Caco-2 (cell line): ENCODE measurements around the gene TPM4. TPM values are rescaled to one million over a fixed set of nuclear protein-coding genes. Genes with fewer than 3 reads are reported as not detected.

Source experiments
- BruUV-seq: library from RNA; stranded (reverse); fragments of 400-500 nt; replicated peaks from 2 replicates; lab custom pipeline; 2021; lab: Mats Ljungman, UMichigan
- CTCF ChIA-PET: fragments of 300-600 bp; sonication (Branson Sonifier 250); formaldehyde crosslinking; loops from one replicate; lab custom pipeline; 2022; ENCODE audit warnings: antibody characterized with exemption; lab: Charles Lee
- POLR2A ChIA-PET: fragments of 300-600 bp; sonication (Branson Sonifier 250); formaldehyde crosslinking; loops from one replicate; lab custom pipeline; 2022; ENCODE audit warnings: antibody characterized with exemption; lab: Charles Lee
- DNase-seq, 2 experiments: peaks; one replicate each; pipeline versions ENCODE4 v3.0.0 to v3.0.0-alpha.2; 2020 to 2022
- H3K27me3 ChIP-seq: replicated peaks from 2 replicates; pipeline ENCODE4 v1.6.0; 2011; ENCODE audit warnings: low read length; ENCODE audit not compliant: control insufficient read depth, insufficient read depth
- H3K36me3 ChIP-seq: 2 replicates; pipeline ENCODE4 v1.5.1; 2011; ENCODE audit warnings: low read length; ENCODE audit not compliant: control insufficient read depth, insufficient read depth
- H3K4me1 ChIP-seq: fragments of 250-450 bp; sonication (Bioruptor Pico); 2 replicates; pipeline ENCODE4 v1.5.1; 2020; ENCODE audit warnings: mild to moderate bottlenecking
- H3K4me3 ChIP-seq: 2 replicates; pipeline ENCODE4 v1.5.1; 2011; ENCODE audit warnings: low read depth, mild to moderate bottlenecking, control low read depth, low read length
- H3K9me3 ChIP-seq: fragments of 250-450 bp; sonication (Bioruptor Pico); 2 replicates; pipeline ENCODE4 v1.5.1; 2020; ENCODE audit warnings: mild to moderate bottlenecking, moderate library complexity
- H3K27ac Mint-ChIP-seq: one replicate; pipeline ENCODE4 v1.8.0; 2022; ENCODE audit warnings: mixed read lengths; ENCODE audit not compliant: unreplicated experiment
- H3K27me3 Mint-ChIP-seq: one replicate; pipeline ENCODE4 v1.8.0; 2022; ENCODE audit warnings: mixed read lengths; ENCODE audit not compliant: insufficient read depth, unreplicated experiment
- H3K36me3 Mint-ChIP-seq: one replicate; pipeline ENCODE4 v1.8.0; 2022; ENCODE audit warnings: mild to moderate bottlenecking, mixed read lengths; ENCODE audit not compliant: insufficient read depth, unreplicated experiment
- H3K4me1 Mint-ChIP-seq: one replicate; pipeline ENCODE4 v1.8.0; 2022; ENCODE audit warnings: low read depth, mixed read lengths; ENCODE audit not compliant: unreplicated experiment
- H3K4me3 Mint-ChIP-seq: one replicate; pipeline ENCODE4 v1.8.0; 2022; ENCODE audit warnings: mild to moderate bottlenecking, moderate library complexity, mixed read lengths; ENCODE audit not compliant: unreplicated experiment
- H3K9me3 Mint-ChIP-seq: one replicate; pipeline ENCODE4 v1.8.0; 2022; ENCODE audit warnings: mixed read lengths; ENCODE audit not compliant: unreplicated experiment
- intact Hi-C: fragments of 100-400 bp; cut with micrococcal nuclease; formaldehyde crosslinking; loops from one replicate; pipeline ENCODE4 v1.10.0; 2022; ENCODE audit not compliant: unreplicated experiment
- total RNA-seq: library from RNA; stranded (reverse); gene quantifications from 2 replicates; pipeline ENCODE4 v1.2.3, GENCODE V29; 2022
- TF ChIP-seq, protein P1 (sequence below), 2 experiments: fragments of 200-600 bp in 1 of 2; IDR thresholded peaks; 1 replicate in 1 of 2; 2 replicates in 1 of 2; pipeline versions ENCODE4 v1.5.1 to v1.8.0; 2011 to 2022; ENCODE audit warnings: antibody characterized with exemption in 1 of 2, control low read depth in 1 of 2, inconsistent platforms in 1 of 2, low read depth in 1 of 2, low read length in 1 of 2, mild to moderate bottlenecking in 1 of 2, moderate library complexity in 1 of 2; ENCODE audit not compliant: insufficient read depth in 1 of 2, severe bottlenecking in 1 of 2, unreplicated experiment in 1 of 2

TPM4 gene
- total RNA-seq, 1 experiment from 2014 or later, result 368 TPM

- Mint-ChIP-seq H3K27me3 (no peaks in the 10 kb centered on the region), H3K27ac (no peak overlapping the region), H3K4me1 (no peaks in the 10 kb centered on the region), H3K4me3 (no peak overlapping the region), H3K36me3 (no peaks in the 10 kb centered on the region), H3K9me3 (no peaks in the 10 kb centered on the region)
- Histone ChIP-seq H3K4me1 (no peaks in the 10 kb centered on the region), H3K36me3 (no peaks in the 10 kb centered on the region), H3K9me3 (no peaks in the 10 kb centered on the region), H3K27me3 (no peaks in the 10 kb centered on the region), H3K4me3 (no peak overlapping the region)
- no TSS peak for BruUV-seq
- intact Hi-C loops, result no loop called here
- TF ChIP-seq, protein P1, sequence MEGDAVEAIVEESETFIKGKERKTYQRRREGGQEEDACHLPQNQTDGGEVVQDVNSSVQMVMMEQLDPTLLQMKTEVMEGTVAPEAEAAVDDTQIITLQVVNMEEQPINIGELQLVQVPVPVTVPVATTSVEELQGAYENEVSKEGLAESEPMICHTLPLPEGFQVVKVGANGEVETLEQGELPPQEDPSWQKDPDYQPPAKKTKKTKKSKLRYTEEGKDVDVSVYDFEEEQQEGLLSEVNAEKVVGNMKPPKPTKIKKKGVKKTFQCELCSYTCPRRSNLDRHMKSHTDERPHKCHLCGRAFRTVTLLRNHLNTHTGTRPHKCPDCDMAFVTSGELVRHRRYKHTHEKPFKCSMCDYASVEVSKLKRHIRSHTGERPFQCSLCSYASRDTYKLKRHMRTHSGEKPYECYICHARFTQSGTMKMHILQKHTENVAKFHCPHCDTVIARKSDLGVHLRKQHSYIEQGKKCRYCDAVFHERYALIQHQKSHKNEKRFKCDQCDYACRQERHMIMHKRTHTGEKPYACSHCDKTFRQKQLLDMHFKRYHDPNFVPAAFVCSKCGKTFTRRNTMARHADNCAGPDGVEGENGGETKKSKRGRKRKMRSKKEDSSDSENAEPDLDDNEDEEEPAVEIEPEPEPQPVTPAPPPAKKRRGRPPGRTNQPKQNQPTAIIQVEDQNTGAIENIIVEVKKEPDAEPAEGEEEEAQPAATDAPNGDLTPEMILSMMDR (IDR thresholded peaks at IDR 0.05; ENCODE audit: insufficient read depth in 1 of 2, low read depth in 1 of 2, low read length in 1 of 2, severe bottlenecking in 1 of 2, unreplicated experiment in 1 of 2), result no peak
- CTCF ChIA-PET, result no interaction called here
- no peak for DNase-seq
- POLR2A ChIA-PET, result no interaction called here
Observed at GRCh38 chr19:16034180-16034579, 42.1 kb upstream of the TPM4 start.

DNA sequence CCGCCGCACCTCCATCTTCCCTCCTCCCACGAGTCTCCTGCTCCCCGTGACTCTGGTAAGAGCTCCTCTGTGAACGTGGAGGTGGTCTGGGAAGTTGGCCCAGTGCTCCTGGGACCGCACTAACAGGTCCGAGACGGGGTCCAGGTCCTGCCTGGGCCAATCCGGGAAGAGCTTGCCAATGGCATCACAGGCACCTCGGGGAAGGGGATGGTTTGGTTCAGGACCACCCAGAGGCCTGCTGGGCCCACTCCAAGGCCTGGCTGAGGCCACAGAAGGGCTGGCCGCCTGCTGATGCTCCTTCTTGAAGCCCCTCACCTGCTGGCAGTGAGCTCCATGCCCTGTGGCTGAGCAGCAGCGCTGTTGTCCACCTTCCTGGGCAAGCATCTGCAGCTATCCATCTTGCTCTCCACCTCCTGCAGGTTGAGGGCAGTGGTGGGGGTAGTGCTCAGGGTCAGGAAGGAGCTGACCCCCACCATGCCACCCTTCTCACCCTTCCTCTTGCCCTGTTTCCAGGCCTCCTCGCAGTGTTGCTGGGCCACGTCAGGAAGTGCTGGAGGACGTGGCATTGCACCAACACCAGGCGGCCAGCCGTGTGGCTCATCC lies 41.2 kb upstream of the TPM4 start:
- Histone ChIP-seq H3K36me3 (no peaks in the 10 kb centered on the region), H3K4me3 (no peak overlapping the region), H3K9me3 (no peaks in the 10 kb centered on the region), H3K4me1 (no peaks in the 10 kb centered on the region), H3K27me3 (no peaks in the 10 kb centered on the region)
- no TSS peak for BruUV-seq
- DNase-seq, result no peak
- Mint-ChIP-seq H3K27me3 (no peaks in the 10 kb centered on the region), H3K27ac (no peak overlapping the region), H3K4me3 (no peak overlapping the region), H3K36me3 (no peaks in the 10 kb centered on the region), H3K4me1 (no peaks in the 10 kb centered on the region), H3K9me3 (no peaks in the 10 kb centered on the region)
- TF ChIP-seq, protein P1 (IDR thresholded peaks at IDR 0.05; ENCODE audit: insufficient read depth in 1 of 2, low read depth in 1 of 2, low read length in 1 of 2, severe bottlenecking in 1 of 2, unreplicated experiment in 1 of 2), result no peak
- intact Hi-C loops, result no loop called here
- CTCF ChIA-PET, result interaction anchor here (0.6 kb wide), 2 partner anchors 28 to 147 kb away, joined by 4 to 5 read pairs; no protein-coding TSS in a partner anchor
- POLR2A ChIA-PET, result interaction anchor here (0.5 kb wide), 1 partner anchor 42 kb away, joined by 3 read pairs; no protein-coding TSS in a partner anchor

GRCh38 chr19:16035601-16036297 lies 40.5 kb upstream of the TPM4 start:
- H3K9me3 ChIP-seq, result no peaks in the 10 kb centered on the region
- no peak overlapping the region for H3K4me3 Mint-ChIP-seq
- H3K4me1 ChIP-seq, result no peaks in the 10 kb centered on the region
- H3K36me3 ChIP-seq, result no peaks in the 10 kb centered on the region
- POLR2A ChIA-PET, result interaction anchor here (0.5 kb wide), 1 partner anchor 42 kb away, joined by 3 read pairs; no protein-coding TSS in a partner anchor
- DNase-seq, result no peak
- no peak overlapping the region for H3K27ac Mint-ChIP-seq
- intact Hi-C loops, result no loop called here
- H3K27me3 ChIP-seq, result no peaks in the 10 kb centered on the region
- TF ChIP-seq, protein P1 (IDR thresholded peaks at IDR 0.05; ENCODE audit: insufficient read depth in 1 of 2, low read depth in 1 of 2, low read length in 1 of 2, severe bottlenecking in 1 of 2, unreplicated experiment in 1 of 2), result no peak
- no peaks in the 10 kb centered on the region for H3K27me3 Mint-ChIP-seq
- H3K36me3 Mint-ChIP-seq, result no peaks in the 10 kb centered on the region
- CTCF ChIA-PET, result interaction anchor here (0.6 to 0.8 kb wide), 2 partner anchors 10 to 147 kb away, joined by 3 to 5 read pairs; no protein-coding TSS in a partner anchor
- H3K4me3 ChIP-seq, result no peak overlapping the region
- no peaks in the 10 kb centered on the region for H3K9me3 Mint-ChIP-seq
- H3K4me1 Mint-ChIP-seq, result no peaks in the 10 kb centered on the region
- no TSS peak for BruUV-seq
